Loucy (cell line): ENCODE measurements around the gene KCNN2.

ENCODE experiments used
- H2AFZ ChIP-seq: fragments of 200-600 bp; sonication (generic); 2 replicates; pipeline ENCODE4 v1.6.0; 2016; ENCODE audit warnings: antibody characterized with exemption, mild to moderate bottlenecking, low read length, moderate library complexity
- H3F3A ChIP-seq: fragments of 200-600 bp; 2 replicates; pipeline ENCODE4 v1.6.0; 2016; ENCODE audit warnings: antibody characterized with exemption, low read depth, mild to moderate bottlenecking
- H3K27me3 ChIP-seq: fragments of 200-600 bp; sonication (generic); 2 replicates; pipeline ENCODE4 v1.6.1; 2014; ENCODE audit warnings: low read length, mild to moderate bottlenecking; ENCODE audit not compliant: insufficient read depth, poor library complexity, severe bottlenecking
- H3K36me3 ChIP-seq: fragments of 200-600 bp; sonication (generic); 2 replicates; pipeline ENCODE4 v1.6.1; 2016; ENCODE audit warnings: low read length; ENCODE audit not compliant: insufficient read depth
- H3K4me1 ChIP-seq: fragments of 200-600 bp; sonication (generic); 2 replicates; pipeline ENCODE4 v1.5.1; 2014; ENCODE audit warnings: low read length, mild to moderate bottlenecking; ENCODE audit not compliant: insufficient read depth, poor library complexity, severe bottlenecking
- H3K4me2 ChIP-seq: fragments of 200-600 bp; sonication (generic); 2 replicates; pipeline ENCODE4 v1.6.0; 2014; ENCODE audit warnings: antibody characterized with exemption, low read length, low read depth, mild to moderate bottlenecking; ENCODE audit not compliant: poor library complexity, severe bottlenecking
- H3K4me3 ChIP-seq: fragments of 200-600 bp; sonication (generic); 2 replicates; pipeline ENCODE4 v1.5.1; 2014; ENCODE audit warnings: low read length, mild to moderate bottlenecking, mixed read lengths; ENCODE audit not compliant: poor library complexity, severe bottlenecking
- H3K79me2 ChIP-seq: fragments of 200-600 bp; sonication (generic); 2 replicates; pipeline ENCODE4 v1.6.1; 2014; ENCODE audit warnings: low read length; ENCODE audit not compliant: insufficient read depth
- H3K9ac ChIP-seq: fragments of 200-600 bp; sonication (generic); 2 replicates; pipeline ENCODE4 v1.6.0; 2014; ENCODE audit warnings: mild to moderate bottlenecking, low read depth, low read length, moderate library complexity; ENCODE audit not compliant: poor library complexity, severe bottlenecking
- H3K9me2 ChIP-seq: fragments of 200-600 bp; sonication (generic); replicated peaks from 2 replicates; pipeline ENCODE4 v1.6.1; 2016; ENCODE audit warnings: low read depth, low read length, mixed read lengths
- H3K9me3 ChIP-seq: fragments of 200-600 bp; sonication (generic); 2 replicates; pipeline ENCODE4 v1.6.1; 2014; ENCODE audit warnings: mild to moderate bottlenecking, antibody characterized with exemption, low read length, low read depth; ENCODE audit not compliant: insufficient read depth
- H4K20me1 ChIP-seq: fragments of 200-600 bp; sonication (generic); 2 replicates; pipeline ENCODE4 v1.6.0; 2014; ENCODE audit warnings: antibody characterized with exemption, low read length, mild to moderate bottlenecking; ENCODE audit not compliant: insufficient read depth, poor library complexity, severe bottlenecking
- CTCF ChIP-seq: fragments of 200-600 bp; sonication (generic); conservative IDR thresholded peaks from 2 replicates; pipeline ENCODE4 v1.5.1; 2014; ENCODE audit warnings: mild to moderate bottlenecking, antibody characterized with exemption, low read length
- EZH2phosphoT487 ChIP-seq: fragments of 200-600 bp; IDR thresholded peaks from 2 replicates; pipeline ENCODE4 v1.6.1; 2018; ENCODE audit warnings: antibody characterized with exemption, mild to moderate bottlenecking, moderate library complexity, borderline replicate concordance

The KCNN2 gene

GRCh38 chr5:114544561-114544960 is 182.7 kb downstream of the KCNN2 start:
- Histone ChIP-seq H3K9me2 (no peaks in the 10 kb centered on the region), H3K79me2 (no peaks in the 10 kb centered on the region), H3F3A (no peaks in the 10 kb centered on the region), H2AFZ (no peak overlapping the region), H3K27me3 (no peaks in the 10 kb centered on the region), H3K9ac (no peak overlapping the region), H3K4me2 (no peak overlapping the region), H3K36me3 (no peaks in the 10 kb centered on the region), H3K4me3 (no peak overlapping the region), H4K20me1 (no peaks in the 10 kb centered on the region), H3K9me3 (no peaks in the 10 kb centered on the region), H3K4me1 (no peaks in the 10 kb centered on the region)
- TF ChIP-seq EZH2phosphoT487 (no peak), CTCF (no peak)
